ENCODE results near the gene MED14. TPM values are rescaled to one million over a fixed set of nuclear protein-coding genes. Genes with fewer than 3 reads are reported as not detected.

Gene MED14
- total RNA-seq, 1 donor from 2014 or later = 32.6 TPM

DNA sequence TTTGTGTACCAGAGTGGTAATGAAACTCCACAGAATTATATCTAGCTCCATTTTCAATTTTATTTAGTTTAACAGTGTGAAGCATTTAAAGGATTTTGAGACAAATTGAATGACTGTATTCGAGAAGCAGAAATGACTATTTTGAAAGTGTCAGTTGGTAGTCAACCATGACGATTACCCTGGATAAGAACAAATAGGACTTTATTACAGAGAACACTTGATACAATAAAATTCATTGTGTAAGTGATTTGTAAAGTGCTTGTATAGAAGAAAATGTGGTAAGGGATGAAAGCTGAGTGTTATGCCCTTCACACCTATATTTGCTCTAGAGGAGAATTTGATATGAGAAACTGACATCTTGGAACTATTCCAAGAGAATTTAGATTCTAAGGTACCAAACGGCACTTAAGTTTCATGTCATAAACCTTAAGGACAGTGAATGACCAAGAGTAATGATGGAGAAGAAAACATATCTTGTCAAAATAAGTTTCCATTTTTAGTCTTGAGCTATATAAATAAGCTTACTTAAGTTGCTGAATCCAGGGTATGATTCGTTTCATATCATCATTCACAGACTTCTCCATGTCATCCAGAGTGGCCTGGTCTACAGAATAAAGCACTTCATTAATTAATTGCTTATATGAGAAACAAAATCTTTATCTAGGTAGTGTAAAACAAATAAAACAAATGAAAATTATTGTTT is 34.6 kb downstream of the MED14 start:
- H3K27ac ChIP-seq = no peak overlapping the region
- no peaks in the 10 kb centered on the region for H3K4me1 ChIP-seq
- no peak for DNase-seq
- ATAC-seq = no peak
- H3K27me3 ChIP-seq (ENCODE audit: low read depth) = no peaks in the 10 kb centered on the region
- H3K36me3 ChIP-seq = peaks cover 60% of the 10 kb centered on the region
- no peak overlapping the region for H3K4me3 ChIP-seq
- H3K9me3 ChIP-seq = no peaks in the 10 kb centered on the region
- intact Hi-C loops (cut with DNase I) = no loop called here
- no peak for TF ChIP-seq CTCF (IDR thresholded peaks at IDR 0.05)

DNA sequence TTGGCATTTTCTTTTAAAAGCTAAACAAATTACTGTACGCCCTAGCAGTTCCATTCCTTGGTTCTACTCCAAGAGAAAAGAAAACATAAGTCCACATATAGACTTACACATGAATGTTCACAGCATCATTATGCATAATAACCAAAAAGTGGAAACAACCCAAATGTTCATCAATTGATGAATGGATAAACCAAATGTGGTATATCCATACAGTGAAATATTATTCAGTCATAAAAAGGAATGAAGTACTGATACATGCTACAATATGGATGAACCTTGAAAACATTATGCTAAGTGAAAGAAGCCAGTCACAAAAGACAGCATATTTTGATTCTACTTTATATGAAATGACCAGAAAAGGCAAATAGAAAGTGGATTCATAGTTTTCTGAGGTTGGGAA is 36.5 kb downstream of the MED14 start:
- DNase-seq (no peak), ATAC-seq (no peak)
- H3K36me3 ChIP-seq = peaks cover 49% of the 10 kb centered on the region
- intact Hi-C loops (cut with DNase I) = no loop called here
- H3K4me1 ChIP-seq = no peaks in the 10 kb centered on the region
- H3K27me3 ChIP-seq (ENCODE audit: low read depth) = no peaks in the 10 kb centered on the region
- no peak overlapping the region for H3K27ac ChIP-seq
- H3K9me3 ChIP-seq = no peaks in the 10 kb centered on the region
- no peak for TF ChIP-seq CTCF (IDR thresholded peaks at IDR 0.05)
- H3K4me3 ChIP-seq = no peak overlapping the region

DNA sequence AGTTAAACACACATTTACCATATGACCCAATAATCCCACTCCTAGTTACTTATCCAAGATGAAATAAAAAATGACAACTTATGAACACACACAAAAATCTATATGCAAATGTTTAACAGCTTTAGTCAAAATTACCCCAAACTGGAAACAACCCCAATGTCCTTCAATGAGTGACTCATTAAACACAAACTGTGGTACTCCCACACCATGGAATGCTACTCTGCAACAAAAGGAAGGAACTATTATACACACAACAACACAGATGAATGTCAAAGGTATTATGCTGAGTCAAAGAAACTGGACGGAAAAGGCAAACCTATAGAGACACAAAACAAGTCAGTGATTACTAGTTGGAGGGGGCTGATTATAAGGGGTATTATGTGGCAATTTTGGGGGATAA is 40.5 kb downstream of the MED14 start:
- no peak for DNase-seq
- Histone ChIP-seq H3K4me3 (no peak overlapping the region), H3K36me3 (peaks cover 37% of the 10 kb centered on the region), H3K27ac (no peak overlapping the region), H3K9me3 (no peaks in the 10 kb centered on the region), H3K27me3 (ENCODE audit: low read depth) (no peaks in the 10 kb centered on the region), H3K4me1 (no peaks in the 10 kb centered on the region)
- intact Hi-C loops (cut with DNase I) = no loop called here
- no peak for TF ChIP-seq CTCF (IDR thresholded peaks at IDR 0.05)
- no peak for ATAC-seq

GRCh38 chrX:40688929-40689328 is 46.4 kb downstream of the MED14 start:
- Histone ChIP-seq H3K27me3 (ENCODE audit: low read depth) (no peaks in the 10 kb centered on the region), H3K27ac (no peak overlapping the region), H3K36me3 (peaks cover 37% of the 10 kb centered on the region), H3K9me3 (no peaks in the 10 kb centered on the region), H3K4me1 (no peaks in the 10 kb centered on the region), H3K4me3 (no peak overlapping the region)
- ATAC-seq (no peak), DNase-seq (no peak)
- intact Hi-C loops (cut with DNase I) = no loop called here
- TF ChIP-seq CTCF (IDR thresholded peaks at IDR 0.05) = no peak

GRCh38 chrX:40687169-40687568 is 48.2 kb downstream of the MED14 start:
- intact Hi-C loops (cut with DNase I) = no loop called here
- no peak for DNase-seq
- no peak overlapping the region for H3K27ac ChIP-seq
- no peak for TF ChIP-seq CTCF (IDR thresholded peaks at IDR 0.05)
- no peak for ATAC-seq
- H3K4me1 ChIP-seq = no peaks in the 10 kb centered on the region
- H3K4me3 ChIP-seq = no peak overlapping the region
- H3K9me3 ChIP-seq = no peaks in the 10 kb centered on the region
- H3K27me3 ChIP-seq (ENCODE audit: low read depth) = no peaks in the 10 kb centered on the region
- H3K36me3 ChIP-seq = peaks cover 29% of the 10 kb centered on the region

Data from lower lobe of right lung (tissue), 2 donors.